A673 (cell line): ENCODE measurements around the gene DOCK1. TPM values are rescaled to one million over a fixed set of nuclear protein-coding genes. Genes with fewer than 3 reads are reported as not detected.

ENCODE experiments used
- BruUV-seq: library from RNA; stranded (reverse); fragments of 400-500 nt; replicated peaks from 2 replicates; lab custom pipeline; 2021; lab: Mats Ljungman, UMichigan
- CTCF ChIA-PET: fragments of 300-600 bp; sonication (Branson Sonifier 250); formaldehyde crosslinking; loops from one replicate; lab custom pipeline; 2022; ENCODE audit warnings: antibody characterized with exemption; lab: Charles Lee
- POLR2A ChIA-PET: fragments of 300-600 bp; sonication (Branson Sonifier 250); formaldehyde crosslinking; loops from one replicate; lab custom pipeline; 2022; ENCODE audit warnings: antibody characterized with exemption; ENCODE audit not compliant: low non-redundant PET; lab: Charles Lee
- DNase-seq: peaks from one replicate; pipeline ENCODE4 v3.0.0-alpha.2; 2015; ENCODE audit warnings: low spot score
- H3K27ac ChIP-seq: fragments of 200-600 bp; sonication (generic); 2 replicates; pipeline ENCODE4 v1.5.1; 2016; ENCODE audit warnings: mixed run types, low read depth, mild to moderate bottlenecking, mixed read lengths, antibody characterized with exemption, low read length; ENCODE audit not compliant: poor library complexity, severe bottlenecking
- H3K27me3 ChIP-seq: fragments of 200-600 bp; sonication (generic); replicated peaks from 2 replicates; pipeline ENCODE4 v1.6.1; 2017; ENCODE audit warnings: mixed run types, low read depth, mild to moderate bottlenecking, mixed read lengths, antibody characterized with exemption, low read length; ENCODE audit not compliant: insufficient read depth, poor library complexity
- H3K36me3 ChIP-seq: fragments of 200-600 bp; sonication (generic); 2 replicates; pipeline ENCODE4 v1.6.1; 2016; ENCODE audit warnings: mixed run types, mild to moderate bottlenecking, mixed read lengths, antibody characterized with exemption, low read length; ENCODE audit not compliant: insufficient read depth, poor library complexity, severe bottlenecking
- H3K4me1 ChIP-seq: fragments of 200-600 bp; sonication (generic); 2 replicates; pipeline ENCODE4 v1.6.1; 2017; ENCODE audit warnings: mixed run types, mild to moderate bottlenecking, mixed read lengths, antibody characterized with exemption, low read length; ENCODE audit not compliant: insufficient read depth, poor library complexity, severe bottlenecking
- H3K4me3 ChIP-seq: fragments of 200-600 bp; sonication (generic); 2 replicates; pipeline ENCODE4 v1.5.1; 2016; ENCODE audit warnings: low read depth, mixed run types, mild to moderate bottlenecking, mixed read lengths, low read length; ENCODE audit not compliant: poor library complexity, severe bottlenecking
- H3K9me3 ChIP-seq: fragments of 200-600 bp; sonication (generic); 2 replicates; pipeline ENCODE4 v1.6.1; 2016; ENCODE audit warnings: mixed run types, low read depth, mild to moderate bottlenecking, mixed read lengths, antibody characterized with exemption, low read length; ENCODE audit not compliant: poor library complexity, severe bottlenecking
- EZH2 ChIP-seq: fragments of 200-600 bp; sonication (generic); IDR thresholded peaks from 2 replicates; pipeline ENCODE4 v1.6.1; 2017; ENCODE audit warnings: borderline replicate concordance, low read depth, mild to moderate bottlenecking, mixed read lengths, antibody characterized with exemption, low read length; ENCODE audit not compliant: poor library complexity, severe bottlenecking
- intact Hi-C: fragments of 100-400 bp; cut with micrococcal nuclease; formaldehyde crosslinking; loops from one replicate; pipeline ENCODE4 v1.10.0; 2022; ENCODE audit not compliant: unreplicated experiment
- total RNA-seq: library from RNA; stranded (reverse); gene quantifications from 2 replicates; pipeline ENCODE4 v1.2.3, GENCODE V29; 2021
- TF ChIP-seq, protein P1 (sequence below): fragments of 300-800, 200-600 bp; sonication (generic); conservative IDR thresholded peaks from 2 replicates; pipeline ENCODE4 v1.5.1; 2017; ENCODE audit warnings: low read depth, mild to moderate bottlenecking, antibody characterized with exemption, low read length, moderate library complexity, mixed read lengths

Gene DOCK1
- total RNA-seq, 1 experiment from 2014 or later = 30.7 TPM

- intact Hi-C loops = no loop called here
- no peak for DNase-seq
- CTCF ChIA-PET = no interaction called here
- no TSS peak for BruUV-seq
- Histone ChIP-seq H3K9me3 (peaks cover 9% of the 10 kb centered on the region), H3K27me3 (no peaks in the 10 kb centered on the region), H3K36me3 (no peaks in the 10 kb centered on the region), H3K27ac (no peak overlapping the region), H3K4me3 (no peak overlapping the region), H3K4me1 (no peaks in the 10 kb centered on the region)
- TF ChIP-seq, protein P1, sequence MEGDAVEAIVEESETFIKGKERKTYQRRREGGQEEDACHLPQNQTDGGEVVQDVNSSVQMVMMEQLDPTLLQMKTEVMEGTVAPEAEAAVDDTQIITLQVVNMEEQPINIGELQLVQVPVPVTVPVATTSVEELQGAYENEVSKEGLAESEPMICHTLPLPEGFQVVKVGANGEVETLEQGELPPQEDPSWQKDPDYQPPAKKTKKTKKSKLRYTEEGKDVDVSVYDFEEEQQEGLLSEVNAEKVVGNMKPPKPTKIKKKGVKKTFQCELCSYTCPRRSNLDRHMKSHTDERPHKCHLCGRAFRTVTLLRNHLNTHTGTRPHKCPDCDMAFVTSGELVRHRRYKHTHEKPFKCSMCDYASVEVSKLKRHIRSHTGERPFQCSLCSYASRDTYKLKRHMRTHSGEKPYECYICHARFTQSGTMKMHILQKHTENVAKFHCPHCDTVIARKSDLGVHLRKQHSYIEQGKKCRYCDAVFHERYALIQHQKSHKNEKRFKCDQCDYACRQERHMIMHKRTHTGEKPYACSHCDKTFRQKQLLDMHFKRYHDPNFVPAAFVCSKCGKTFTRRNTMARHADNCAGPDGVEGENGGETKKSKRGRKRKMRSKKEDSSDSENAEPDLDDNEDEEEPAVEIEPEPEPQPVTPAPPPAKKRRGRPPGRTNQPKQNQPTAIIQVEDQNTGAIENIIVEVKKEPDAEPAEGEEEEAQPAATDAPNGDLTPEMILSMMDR = no peak
- no peak for TF ChIP-seq EZH2
- POLR2A ChIA-PET = no interaction called here
Observed at GRCh38 chr10:127283017-127283416, 377.8 kb downstream of the DOCK1 start.

DNA sequence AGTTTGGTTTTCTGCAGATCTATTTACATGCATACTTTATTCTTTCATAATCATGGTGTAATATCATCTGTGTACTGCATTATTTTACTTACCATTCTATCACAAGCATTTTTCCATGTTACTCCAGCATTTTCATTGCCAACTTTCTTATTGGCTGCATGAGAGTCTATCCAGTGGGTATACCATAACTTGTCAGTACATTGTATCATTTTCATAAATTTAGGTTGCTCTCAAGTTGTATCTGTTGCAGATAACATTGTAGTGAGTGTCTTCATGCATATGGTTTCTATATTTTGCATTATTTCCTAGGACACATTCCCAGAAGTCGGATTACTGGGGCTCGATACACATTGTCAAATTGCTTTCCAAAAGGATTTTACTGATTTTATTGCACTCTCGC, 378.3 kb downstream of the DOCK1 start:
- ChIA-PET CTCF (no interaction called here), POLR2A (no interaction called here)
- no TSS peak for BruUV-seq
- peaks cover 13% of the 10 kb centered on the region for H3K9me3 ChIP-seq
- intact Hi-C loops = no loop called here
- H3K4me3 ChIP-seq = no peak overlapping the region
- no peaks in the 10 kb centered on the region for H3K36me3 ChIP-seq
- DNase-seq = no peak
- no peaks in the 10 kb centered on the region for H3K4me1 ChIP-seq
- TF ChIP-seq, protein P1 = no peak
- no peak for TF ChIP-seq EZH2
- no peak overlapping the region for H3K27ac ChIP-seq
- no peaks in the 10 kb centered on the region for H3K27me3 ChIP-seq

- CTCF ChIA-PET = no interaction called here
- no peaks in the 10 kb centered on the region for H3K36me3 ChIP-seq
- no peak for DNase-seq
- POLR2A ChIA-PET = no interaction called here
- intact Hi-C loops = no loop called here
- H3K4me3 ChIP-seq = no peak overlapping the region
- no TSS peak for BruUV-seq
- peaks cover 19% of the 10 kb centered on the region for H3K9me3 ChIP-seq
- H3K27me3 ChIP-seq = no peaks in the 10 kb centered on the region
- no peak for TF ChIP-seq EZH2
- TF ChIP-seq, protein P1 = no peak
- H3K4me1 ChIP-seq = no peaks in the 10 kb centered on the region
- no peak overlapping the region for H3K27ac ChIP-seq
Observed at GRCh38 chr10:127290850-127291249, 385.6 kb downstream of the DOCK1 start.
